SKM-1 treated with dmso at 0.1 percent for 144 hours (cell line): ENCODE data around the gene MYO1G.
"Not testable (repeated sequence)": the region's sequence is repeated elsewhere in the genome, so short reads cannot be mapped to it uniquely, and the experiment has no call there.

Experiments
- DNase-seq: peaks from one replicate; lab custom pipeline; 2025; ENCODE audit not compliant: unreplicated experiment; lab: John Stamatoyannopoulos, UW

The MYO1G gene

GRCh38 chr7:44999245-45000092, 20.7 kb upstream of the MYO1G start:
- peak; percentile 95 for DNase-seq

GRCh38 chr7:44998153-44998871, 19.5 kb upstream of the MYO1G start:
- no peak for DNase-seq

GRCh38 chr7:44995555-44996493, 17.0 kb upstream of the MYO1G start:
- no peak for DNase-seq

GRCh38 chr7:44994877-44995554, 16.2 kb upstream of the MYO1G start:
- DNase-seq, result no peak

- DNase-seq, result not testable (repeated sequence)
Measured at GRCh38 chr7:44992004-44992795, 13.4 kb upstream of the MYO1G start.

GRCh38 chr7:44990109-44991023, 11.6 kb upstream of the MYO1G start:
- DNase-seq, result no peak

- DNase-seq, result no peak
Measured at GRCh38 chr7:44989132-44989531, 10.3 kb upstream of the MYO1G start.

- no peak for DNase-seq
Measured at GRCh38 chr7:44988701-44989100, 9.9 kb upstream of the MYO1G start.

GRCh38 chr7:44987996-44988395, 9.2 kb upstream of the MYO1G start:
- no peak for DNase-seq

- DNase-seq, result no peak
Measured at GRCh38 chr7:44987457-44987856, 8.6 kb upstream of the MYO1G start.

GRCh38 chr7:44986218-44987053, 7.6 kb upstream of the MYO1G start:
- peak; percentile 88 for DNase-seq

- DNase-seq, result no peak
Measured at GRCh38 chr7:44985900-44986217, 7.0 kb upstream of the MYO1G start.

- DNase-seq, result no peak
Measured at GRCh38 chr7:44985033-44985695, 6.3 kb upstream of the MYO1G start.

GRCh38 chr7:44984478-44984758, 5.6 kb upstream of the MYO1G start:
- no peak for DNase-seq

- DNase-seq, result no peak
Measured at GRCh38 chr7:44983742-44984477, 5.1 kb upstream of the MYO1G start.

- DNase-seq, result no peak
Measured at GRCh38 chr7:44982970-44983369, 4.2 kb upstream of the MYO1G start.

GRCh38 chr7:44982535-44982923, 3.7 kb upstream of the MYO1G start:
- DNase-seq, result no peak
